T47D (cell line): Measurements from ENCODE around the gene RPS21.
A peak's percentile ranks its signal among the peaks of the same experiment; 100 is the strongest.

Experiments used
- DNase-seq, 2 experiments: peaks; one replicate each; pipeline versions ENCODE4 v3.0.0 to v3.0.0-alpha.2; 2011 to 2012; ENCODE audit warnings: low read depth in 1 of 2, low spot score in 1 of 2
- JUND ChIP-seq: IDR thresholded peaks from 2 replicates; pipeline ENCODE4 v1.6.1; 2012; ENCODE audit warnings: low read depth
- in situ Hi-C: cut with HindIII; loops from 2 replicates; pipeline ENCODE4 v1.10.0; 2016; ENCODE audit warnings: low sequenced_read_pairs, low pct_unique_long_range_greater_than_20kb

Gene RPS21

GRCh38 chr20:62382306-62383198 lies 4.4 kb upstream of the RPS21 start:
- TF ChIP-seq JUND = no peak
- in situ Hi-C loops = no loop called here

GRCh38 chr20:62387219-62387913 lies 463 bp downstream of the RPS21 start:
- in situ Hi-C loops = no loop called here

More at GRCh38 chr20:62382306-62383198, 4.4 kb upstream of the RPS21 start:
- DNase-seq = peak; percentile 76 to 93

GRCh38 chr20:62387933-62388635 lies 1.2 kb downstream of the RPS21 start:
- no peak for DNase-seq
- TF ChIP-seq JUND = no peak
- in situ Hi-C loops = no loop called here

More at GRCh38 chr20:62387219-62387913, 463 bp downstream of the RPS21 start:
- no peak for DNase-seq
- TF ChIP-seq JUND = no peak

GRCh38 chr20:62388839-62389600 lies 2.1 kb downstream of the RPS21 start:
- no peak for TF ChIP-seq JUND

GRCh38 chr20:62389601-62390087 lies 2.7 kb downstream of the RPS21 start:
- TF ChIP-seq JUND = no peak
- in situ Hi-C loops = no loop called here
- no peak for DNase-seq

More at GRCh38 chr20:62388839-62389600, 2.1 kb downstream of the RPS21 start:
- in situ Hi-C loops = no loop called here
- no peak for DNase-seq

- in situ Hi-C loops = no loop called here
- TF ChIP-seq JUND = no peak
- DNase-seq = no peak
These were observed 3.6 kb downstream of the RPS21 start for GRCh38 chr20:62390317-62391164.

- in situ Hi-C loops = no loop called here
These were observed 4.5 kb downstream of the RPS21 start for GRCh38 chr20:62391165-62392076.

GRCh38 chr20:62392077-62392418 lies 5.1 kb downstream of the RPS21 start:
- no peak for TF ChIP-seq JUND
- in situ Hi-C loops = no loop called here
- no peak for DNase-seq

More at GRCh38 chr20:62391165-62392076, 4.5 kb downstream of the RPS21 start:
- TF ChIP-seq JUND = no peak
- no peak for DNase-seq

- in situ Hi-C loops = no loop called here
- no peak for DNase-seq
- TF ChIP-seq JUND = no peak
These were observed 5.9 kb downstream of the RPS21 start for GRCh38 chr20:62392621-62393334.

GRCh38 chr20:62393335-62393665 lies 6.4 kb downstream of the RPS21 start:
- in situ Hi-C loops = no loop called here
- TF ChIP-seq JUND = no peak
- no peak for DNase-seq
